CD4-positive, alpha-beta memory T cell (primary cell): ENCODE measurements around the gene SESTD1. TPM values are rescaled to one million over a fixed set of nuclear protein-coding genes. Genes with fewer than 3 reads are reported as not detected.
"Not testable (repeated sequence)": the region's sequence is repeated elsewhere in the genome, so short reads cannot be mapped to it uniquely, and the experiment has no call there.

ENCODE experiments used
- CTCF ChIA-PET: fragments of 350-600 bp; sonication (Branson Sonifier 250); formaldehyde crosslinking; loops from one replicate; lab custom pipeline; 2021; ENCODE audit warnings: inconsistent platforms; ENCODE audit not compliant: partially characterized antibody; lab: Charles Lee
- POLR2A ChIA-PET: fragments of 350-600 bp; sonication (Branson Sonifier 250); formaldehyde crosslinking; loops from one replicate; lab custom pipeline; 2021; ENCODE audit not compliant: partially characterized antibody; lab: Charles Lee
- DNase-seq, 5 donors: peaks; one replicate each; pipeline versions ENCODE4 v3.0.0 to v3.0.0-alpha.2; 2020 to 2022; ENCODE audit warnings: mixed read lengths in 1 of 5
- H3K27ac ChIP-seq: one replicate; pipeline ENCODE4 v1.7.0; 2013; ENCODE audit warnings: low read depth, low read length
- H3K27me3 ChIP-seq: 2 replicates; pipeline ENCODE4 v1.7.0; 2013; ENCODE audit warnings: mild to moderate bottlenecking, low read length, moderate library complexity; ENCODE audit not compliant: insufficient read depth
- H3K36me3 ChIP-seq: 2 replicates; pipeline ENCODE4 v1.7.0; 2013; ENCODE audit warnings: mild to moderate bottlenecking, low read length, moderate library complexity; ENCODE audit not compliant: insufficient read depth
- H3K4me1 ChIP-seq: 2 replicates; pipeline ENCODE4 v1.7.0; 2013; ENCODE audit warnings: mild to moderate bottlenecking, low read length, moderate library complexity; ENCODE audit not compliant: insufficient read depth
- H3K4me3 ChIP-seq, 2 donors: one replicate each; pipeline ENCODE4 v1.7.0; 2013; ENCODE audit warnings: low read length in 2 of 2, mild to moderate bottlenecking in 1 of 2
- H3K9me3 ChIP-seq, 2 donors: one replicate each; pipeline ENCODE4 v1.7.0; 2013; ENCODE audit warnings: low read length in 2 of 2, control low read depth in 1 of 2; ENCODE audit not compliant: control insufficient read depth in 1 of 2
- H3K27ac Mint-ChIP-seq, 7 donors: one replicate each; pipeline ENCODE4 v1.8.0; 2020 to 2021; ENCODE audit warnings: mixed read lengths in 7 of 7, mild to moderate bottlenecking in 6 of 7, inconsistent platforms in 3 of 7, moderate library complexity in 3 of 7
- H3K27me3 Mint-ChIP-seq, 2 donors: one replicate each; pipeline ENCODE4 v1.8.0; 2020 to 2021; ENCODE audit warnings: mixed read lengths in 2 of 2
- H3K36me3 Mint-ChIP-seq, 2 donors: one replicate each; pipeline ENCODE4 v1.8.0; 2020 to 2021; ENCODE audit warnings: mixed read lengths in 2 of 2, inconsistent platforms in 1 of 2, mild to moderate bottlenecking in 1 of 2
- H3K4me1 Mint-ChIP-seq, 4 donors: one replicate each; pipeline ENCODE4 v1.8.0; 2020 to 2021; ENCODE audit warnings: mixed read lengths in 4 of 4, mild to moderate bottlenecking in 1 of 4
- H3K4me3 Mint-ChIP-seq, 8 donors: one replicate each; pipeline ENCODE4 v1.8.0; 2020 to 2021; ENCODE audit warnings: mixed read lengths in 8 of 8, mild to moderate bottlenecking in 7 of 8, moderate library complexity in 6 of 8, inconsistent platforms in 3 of 8
- H3K9me3 Mint-ChIP-seq, 8 donors: one replicate each; pipeline ENCODE4 v1.8.0; 2020 to 2021; ENCODE audit warnings: mixed read lengths in 8 of 8, mild to moderate bottlenecking in 5 of 8, inconsistent platforms in 3 of 8, moderate library complexity in 1 of 8
- intact Hi-C: fragments of 100-400 bp; cut with micrococcal nuclease; formaldehyde crosslinking; loops from one replicate; pipeline ENCODE4 v1.15.1; 2023
- polyA plus RNA-seq, 2 donors: library from polyadenylated mRNA; unstranded; fragments of 300-500 nt; fragmentation: Illumina TruSeq; gene quantifications; one replicate each; pipeline ENCODE4 v1.2.3, GENCODE V29; 2021
- total RNA-seq, 2 experiments: library from RNA; stranded (reverse); gene quantifications; one replicate each; pipeline ENCODE4 v1.2.3, GENCODE V29; 2021

SESTD1 gene
- total and polyA plus RNA-seq, 4 experiments from 2014 or later, result 0.81 to 11.9 (median 7.0) TPM

DNA sequence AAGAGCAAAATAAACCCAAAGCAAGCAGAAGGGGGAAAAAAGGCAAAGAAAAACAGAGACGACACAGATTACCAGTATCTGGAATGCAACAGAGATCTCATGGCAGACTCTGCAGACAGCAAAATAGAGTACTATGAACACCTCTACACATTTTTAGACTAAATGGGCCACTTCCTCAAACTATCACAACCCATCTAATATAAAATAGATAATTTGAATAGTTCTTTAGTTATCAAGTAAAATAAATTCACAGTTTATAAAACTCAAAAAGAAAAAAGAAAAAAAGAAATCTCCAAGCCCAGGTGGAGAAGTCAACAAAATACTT lies 16.6 kb downstream of the SESTD1 start:
- Mint-ChIP-seq H3K4me3 (peak overlapping the region in 4 of 8 donors; percentile 26 to 82 (median 57)), H3K4me1 (peaks cover 0 to 42% (median 7%) of the 10 kb centered on the region in 4 donors), H3K9me3 (peaks cover 0 to 13% (median 3%) of the 10 kb centered on the region in 8 donors), H3K36me3 (no peaks in the 10 kb centered on the region), H3K27ac (peak overlapping the region in 2 of 7 donors; percentile 65 to 68), H3K27me3 (no peaks in the 10 kb centered on the region)
- Histone ChIP-seq H3K4me3 (no peak overlapping the region), H3K36me3 (no peaks in the 10 kb centered on the region), H3K9me3 (no peaks in the 10 kb centered on the region), H3K4me1 (no peaks in the 10 kb centered on the region), H3K27me3 (no peaks in the 10 kb centered on the region), H3K27ac (no peak overlapping the region)
- intact Hi-C loops, result loop anchor here (2.0 kb wide), 1 partner anchor 15 kb away; no protein-coding TSS in a partner anchor
- ChIA-PET POLR2A (no interaction called here), CTCF (no interaction called here)
- no peak for DNase-seq

DNA sequence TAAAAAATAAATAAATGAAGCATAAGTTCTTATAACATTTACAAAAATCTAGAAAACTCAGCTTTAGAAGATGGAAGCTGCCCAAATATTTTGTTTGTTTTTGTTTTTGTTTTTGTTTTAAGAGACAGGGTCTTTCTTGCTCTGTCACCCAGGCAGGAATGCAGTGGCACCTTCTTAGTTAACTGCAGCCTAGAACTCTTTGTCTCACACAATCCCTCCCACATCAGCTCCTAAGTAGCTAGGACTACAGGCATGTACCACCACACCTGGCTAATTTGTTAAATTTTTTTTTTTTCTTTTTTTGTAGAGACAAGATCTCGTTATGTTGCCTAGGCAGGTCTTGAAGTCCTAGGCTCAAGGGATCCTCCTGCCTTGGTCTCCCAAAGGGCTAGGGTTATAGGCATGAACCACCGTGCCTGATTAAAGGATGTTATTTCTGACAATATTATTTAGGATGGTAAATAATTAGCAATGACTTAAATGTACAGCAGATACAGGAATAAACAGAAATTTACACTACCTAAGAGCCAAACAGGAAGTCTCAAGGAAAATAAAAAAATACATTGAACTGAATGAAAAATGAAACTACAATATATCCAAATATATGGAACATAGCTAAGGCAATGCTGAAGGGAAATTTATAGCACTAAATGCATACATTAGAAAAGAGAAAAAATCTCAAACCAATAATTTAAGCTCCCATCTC lies 17.2 kb downstream of the SESTD1 start:
- H3K9me3 Mint-ChIP-seq, result peaks cover 0 to 13% (median 3%) of the 10 kb centered on the region in 8 donors
- no peaks in the 10 kb centered on the region for H3K27me3 Mint-ChIP-seq
- peak overlapping the region in 2 of 7 donors; percentile 65 to 68 for H3K27ac Mint-ChIP-seq
- Histone ChIP-seq H3K27ac (no peak overlapping the region), H3K4me1 (no peaks in the 10 kb centered on the region), H3K27me3 (no peaks in the 10 kb centered on the region), H3K9me3 (no peaks in the 10 kb centered on the region), H3K4me3 (no peak overlapping the region), H3K36me3 (no peaks in the 10 kb centered on the region)
- CTCF ChIA-PET, result no interaction called here
- no peaks in the 10 kb centered on the region for H3K36me3 Mint-ChIP-seq
- H3K4me1 Mint-ChIP-seq, result peaks cover 0 to 37% (median 5%) of the 10 kb centered on the region in 4 donors
- no peak for DNase-seq
- peak overlapping the region in 5 of 8 donors; percentile 24 to 82 (median 45) for H3K4me3 Mint-ChIP-seq
- POLR2A ChIA-PET, result no interaction called here
- intact Hi-C loops, result loop anchor here (2.0 kb wide), 1 partner anchor 15 kb away; no protein-coding TSS in a partner anchor

- H3K4me1 ChIP-seq, H3K27me3 ChIP-seq, H3K27ac ChIP-seq, H3K9me3 ChIP-seq, H3K36me3 Mint-ChIP-seq, H3K4me3 ChIP-seq, DNase-seq, POLR2A ChIA-PET, H3K4me3 Mint-ChIP-seq, H3K36me3 ChIP-seq, intact Hi-C loops, H3K27me3 Mint-ChIP-seq, CTCF ChIA-PET: not testable (repeated sequence)
- H3K9me3 Mint-ChIP-seq, result peaks cover 2 to 16% (median 3%) of the 10 kb centered on the region in 8 donors
- H3K27ac Mint-ChIP-seq, result peak overlapping the region in 1 of 7 donors; percentile 36
- H3K4me1 Mint-ChIP-seq, result peaks cover 0 to 32% (median 2%) of the 10 kb centered on the region in 4 donors
Measured at GRCh38 chr2:179245843-179246242, 18.8 kb downstream of the SESTD1 start.

GRCh38 chr2:179243046-179243445 lies 21.6 kb downstream of the SESTD1 start:
- Histone ChIP-seq H3K9me3 (no peaks in the 10 kb centered on the region), H3K4me1 (peaks cover 18% of the 10 kb centered on the region), H3K27me3 (no peaks in the 10 kb centered on the region), H3K27ac (no peak overlapping the region), H3K4me3 (no peak overlapping the region), H3K36me3 (no peaks in the 10 kb centered on the region)
- ChIA-PET CTCF (no interaction called here), POLR2A (no interaction called here)
- DNase-seq, result no peak
- peaks cover 0 to 2% of the 10 kb centered on the region in 2 donors for H3K27me3 Mint-ChIP-seq
- intact Hi-C loops, result no loop called here
- no peak overlapping the region for H3K27ac Mint-ChIP-seq
- H3K36me3 Mint-ChIP-seq, result peaks cover 0 to 3% of the 10 kb centered on the region in 2 donors
- peaks cover 0 to 44% (median 9%) of the 10 kb centered on the region in 4 donors for H3K4me1 Mint-ChIP-seq
- peaks cover 2 to 11% (median 3%) of the 10 kb centered on the region in 8 donors for H3K9me3 Mint-ChIP-seq
- H3K4me3 Mint-ChIP-seq, result no peak overlapping the region

GRCh38 chr2:179240481-179241451 lies 23.9 kb downstream of the SESTD1 start:
- ChIA-PET CTCF (no interaction called here), POLR2A (no interaction called here)
- intact Hi-C loops, result no loop called here
- H3K4me3 Mint-ChIP-seq, result no peak overlapping the region
- H3K4me3 ChIP-seq, result no peak overlapping the region
- H3K27ac Mint-ChIP-seq, result peak overlapping the region in 1 of 7 donors; percentile 65
- peaks cover 18% of the 10 kb centered on the region for H3K4me1 ChIP-seq
- DNase-seq, result no peak
- no peak overlapping the region for H3K27ac ChIP-seq
- peaks cover 0 to 2% of the 10 kb centered on the region in 2 donors for H3K27me3 Mint-ChIP-seq
- no peaks in the 10 kb centered on the region for H3K27me3 ChIP-seq
- H3K36me3 Mint-ChIP-seq, result peaks cover 0 to 3% of the 10 kb centered on the region in 2 donors
- H3K36me3 ChIP-seq, result no peaks in the 10 kb centered on the region
- no peaks in the 10 kb centered on the region for H3K9me3 ChIP-seq
- peaks cover 0 to 35% (median 8%) of the 10 kb centered on the region in 4 donors for H3K4me1 Mint-ChIP-seq
- peaks cover 0 to 6% (median under 1%) of the 10 kb centered on the region in 8 donors for H3K9me3 Mint-ChIP-seq

- peak overlapping the region in 2 of 7 donors; percentile 57 to 65 for H3K27ac Mint-ChIP-seq
- H3K9me3 Mint-ChIP-seq, result peaks cover 0 to 6% (median under 1%) of the 10 kb centered on the region in 8 donors
- H3K4me3 Mint-ChIP-seq, result peak overlapping the region in 1 of 8 donors; percentile 40
- DNase-seq, result no peak
- H3K36me3 ChIP-seq, result no peaks in the 10 kb centered on the region
- peaks cover 0 to 3% of the 10 kb centered on the region in 2 donors for H3K36me3 Mint-ChIP-seq
- H3K27ac ChIP-seq, result no peak overlapping the region
- no peaks in the 10 kb centered on the region for H3K27me3 ChIP-seq
- H3K4me1 Mint-ChIP-seq, result peaks cover 0 to 39% (median 8%) of the 10 kb centered on the region in 4 donors
- intact Hi-C loops, result loop anchor here (2.0 kb wide), 1 partner anchor 13 kb away; no protein-coding TSS in a partner anchor
- no peaks in the 10 kb centered on the region for H3K9me3 ChIP-seq
- peaks cover 0 to 2% of the 10 kb centered on the region in 2 donors for H3K27me3 Mint-ChIP-seq
- no peak overlapping the region for H3K4me3 ChIP-seq
- peaks cover 18% of the 10 kb centered on the region for H3K4me1 ChIP-seq
- ChIA-PET POLR2A (no interaction called here), CTCF (no interaction called here)
Measured at GRCh38 chr2:179239838-179240237, 24.8 kb downstream of the SESTD1 start.
